ENCODE data around the gene KLK6. TPM values are rescaled to one million over a fixed set of nuclear protein-coding genes. Genes with fewer than 3 reads are reported as not detected.

The KLK6 gene
- total RNA-seq, 1 donor from 2014 or later, result not detected

DNA sequence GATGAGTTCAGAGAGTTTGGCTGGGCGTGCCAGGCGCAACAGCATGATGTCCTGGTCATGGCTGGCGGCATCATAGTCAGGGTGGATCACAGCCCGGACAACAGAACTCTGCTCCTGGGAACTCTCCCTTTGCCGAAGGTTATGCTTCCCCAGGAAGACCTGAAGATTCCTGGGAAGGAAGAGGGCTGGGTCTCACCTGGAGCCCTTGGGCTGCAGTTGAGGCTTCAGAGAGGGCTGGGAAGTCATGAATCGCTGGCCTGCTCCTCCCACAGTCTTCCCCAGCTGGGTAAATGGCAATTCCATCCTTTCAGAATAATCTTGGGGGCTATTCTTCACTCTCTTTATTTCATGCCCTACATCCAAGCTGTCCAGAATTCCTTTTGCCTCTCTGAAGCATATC lies 6.0 kb downstream of the KLK6 start:
- H3K27me3 Mint-ChIP-seq (ENCODE audit: low read depth), result peaks cover 4% of the 10 kb centered on the region
- H3K4me3 Mint-ChIP-seq (ENCODE audit: unreplicated experiment), result no peak overlapping the region
- H3K9me3 Mint-ChIP-seq (ENCODE audit: low read depth), result peaks cover 23% of the 10 kb centered on the region
- no peak overlapping the region for H3K27ac Mint-ChIP-seq (ENCODE audit: unreplicated experiment)
- no peak for DNase-seq (ENCODE audit: low spot score)
- H3K4me1 Mint-ChIP-seq (ENCODE audit: low read depth), result no peaks in the 10 kb centered on the region
- H3K36me3 Mint-ChIP-seq (ENCODE audit: low read depth), result peaks cover 3% of the 10 kb centered on the region
- TF ChIP-seq, protein P1, sequence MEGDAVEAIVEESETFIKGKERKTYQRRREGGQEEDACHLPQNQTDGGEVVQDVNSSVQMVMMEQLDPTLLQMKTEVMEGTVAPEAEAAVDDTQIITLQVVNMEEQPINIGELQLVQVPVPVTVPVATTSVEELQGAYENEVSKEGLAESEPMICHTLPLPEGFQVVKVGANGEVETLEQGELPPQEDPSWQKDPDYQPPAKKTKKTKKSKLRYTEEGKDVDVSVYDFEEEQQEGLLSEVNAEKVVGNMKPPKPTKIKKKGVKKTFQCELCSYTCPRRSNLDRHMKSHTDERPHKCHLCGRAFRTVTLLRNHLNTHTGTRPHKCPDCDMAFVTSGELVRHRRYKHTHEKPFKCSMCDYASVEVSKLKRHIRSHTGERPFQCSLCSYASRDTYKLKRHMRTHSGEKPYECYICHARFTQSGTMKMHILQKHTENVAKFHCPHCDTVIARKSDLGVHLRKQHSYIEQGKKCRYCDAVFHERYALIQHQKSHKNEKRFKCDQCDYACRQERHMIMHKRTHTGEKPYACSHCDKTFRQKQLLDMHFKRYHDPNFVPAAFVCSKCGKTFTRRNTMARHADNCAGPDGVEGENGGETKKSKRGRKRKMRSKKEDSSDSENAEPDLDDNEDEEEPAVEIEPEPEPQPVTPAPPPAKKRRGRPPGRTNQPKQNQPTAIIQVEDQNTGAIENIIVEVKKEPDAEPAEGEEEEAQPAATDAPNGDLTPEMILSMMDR (IDR thresholded peaks at IDR 0.05), result no peak

DNA sequence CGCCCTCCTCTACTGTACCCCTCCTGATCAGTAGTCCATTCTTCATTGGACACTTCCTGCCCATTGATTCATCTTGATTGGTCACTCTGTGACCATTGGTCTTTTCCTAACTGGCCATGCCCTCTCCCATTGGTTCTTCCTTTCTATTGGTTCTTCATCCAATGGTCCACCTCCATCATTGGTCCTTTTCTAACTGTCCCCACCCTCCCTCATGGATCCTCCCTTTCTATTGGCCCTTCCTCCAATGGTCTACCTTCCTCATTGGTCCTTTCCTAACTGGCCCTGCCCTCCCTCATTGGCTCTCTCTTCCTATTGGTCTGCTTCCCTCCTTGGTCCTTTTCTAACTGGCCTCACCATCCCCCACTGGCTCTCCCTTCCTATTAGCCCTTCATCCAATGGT lies 7.1 kb downstream of the KLK6 start:
- DNase-seq (ENCODE audit: low spot score), result no peak
- H3K27ac Mint-ChIP-seq (ENCODE audit: unreplicated experiment), result no peak overlapping the region
- no peak overlapping the region for H3K4me3 Mint-ChIP-seq (ENCODE audit: unreplicated experiment)
- no peaks in the 10 kb centered on the region for H3K27me3 Mint-ChIP-seq (ENCODE audit: low read depth)
- peaks cover 3% of the 10 kb centered on the region for H3K36me3 Mint-ChIP-seq (ENCODE audit: low read depth)
- H3K4me1 Mint-ChIP-seq (ENCODE audit: low read depth), result no peaks in the 10 kb centered on the region
- H3K9me3 Mint-ChIP-seq (ENCODE audit: low read depth), result peaks cover 23% of the 10 kb centered on the region
- TF ChIP-seq, protein P1 (IDR thresholded peaks at IDR 0.05), result no peak

DNA sequence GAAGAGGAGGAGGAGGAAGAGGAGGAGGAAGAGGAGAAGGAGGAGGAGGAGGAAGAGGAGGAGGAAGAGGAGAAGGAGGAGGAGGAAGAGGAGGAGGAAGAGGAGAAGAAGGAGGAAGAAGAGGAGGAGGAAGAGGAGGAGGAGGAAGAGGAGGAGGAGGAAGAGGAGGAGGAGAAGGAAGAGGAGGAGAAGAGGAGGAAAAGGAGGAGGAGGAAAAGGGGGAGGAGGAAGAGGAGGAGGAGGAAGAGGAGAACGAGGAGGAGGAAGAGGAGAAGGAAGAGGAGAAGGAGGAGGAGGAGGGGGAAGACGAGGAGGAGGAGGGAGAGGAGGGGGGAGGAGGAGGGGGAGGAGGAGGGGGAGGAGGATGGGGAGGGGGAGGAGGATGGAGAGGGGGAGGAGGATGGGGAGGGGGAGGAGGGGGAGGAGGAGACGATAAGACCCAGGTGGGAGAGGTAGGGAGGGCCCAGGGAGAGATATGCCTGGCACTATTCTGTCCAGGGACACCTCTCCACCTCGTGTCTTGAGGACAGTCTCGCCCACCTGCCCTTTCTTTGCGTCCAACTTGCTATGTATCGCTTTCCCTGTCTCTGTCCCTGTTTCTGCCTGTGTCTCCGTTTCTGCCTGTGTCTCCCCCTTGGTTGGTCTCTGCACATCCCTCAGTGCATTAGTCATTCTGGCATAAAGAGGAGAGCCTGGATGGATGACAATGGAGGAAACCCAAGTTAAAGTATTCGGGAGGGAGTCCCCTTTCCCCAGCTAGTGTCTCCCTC lies 9.5 kb downstream of the KLK6 start:
- H3K9me3 Mint-ChIP-seq (ENCODE audit: low read depth), result peaks cover 23% of the 10 kb centered on the region
- no peaks in the 10 kb centered on the region for H3K4me1 Mint-ChIP-seq (ENCODE audit: low read depth)
- no peak for DNase-seq (ENCODE audit: low spot score)
- TF ChIP-seq, protein P1 (IDR thresholded peaks at IDR 0.05), result no peak
- H3K4me3 Mint-ChIP-seq (ENCODE audit: unreplicated experiment), result no peak overlapping the region
- H3K27me3 Mint-ChIP-seq (ENCODE audit: low read depth), result no peaks in the 10 kb centered on the region
- peaks cover 3% of the 10 kb centered on the region for H3K36me3 Mint-ChIP-seq (ENCODE audit: low read depth)
- H3K27ac Mint-ChIP-seq (ENCODE audit: unreplicated experiment), result no peak overlapping the region

DNA sequence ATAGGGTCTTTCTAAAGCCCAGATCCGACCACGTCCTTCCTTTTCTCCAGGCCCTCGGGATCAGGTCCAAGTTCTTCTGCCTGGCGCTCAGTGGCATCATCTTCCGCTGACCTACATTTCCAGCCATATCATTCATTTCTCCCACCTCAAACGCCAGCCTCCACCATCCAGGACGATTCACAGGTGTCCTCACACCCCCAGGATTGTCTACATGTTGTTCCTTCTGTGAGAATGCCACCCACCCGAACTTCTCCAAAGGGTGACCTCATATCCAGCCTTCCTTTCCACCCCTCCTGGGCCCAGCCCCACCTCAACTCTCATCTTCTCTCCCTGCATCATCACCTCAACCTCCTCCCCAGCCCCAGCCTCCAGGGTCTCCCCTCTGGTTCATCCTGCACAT lies 11.8 kb downstream of the KLK6 start:
- no peaks in the 10 kb centered on the region for H3K4me1 Mint-ChIP-seq (ENCODE audit: low read depth)
- TF ChIP-seq, protein P1 (IDR thresholded peaks at IDR 0.05), result no peak
- peaks cover 3% of the 10 kb centered on the region for H3K36me3 Mint-ChIP-seq (ENCODE audit: low read depth)
- H3K4me3 Mint-ChIP-seq (ENCODE audit: unreplicated experiment), result no peak overlapping the region
- peaks cover 3% of the 10 kb centered on the region for H3K27me3 Mint-ChIP-seq (ENCODE audit: low read depth)
- no peak overlapping the region for H3K27ac Mint-ChIP-seq (ENCODE audit: unreplicated experiment)
- no peak for DNase-seq (ENCODE audit: low spot score)
- peaks cover 17% of the 10 kb centered on the region for H3K9me3 Mint-ChIP-seq (ENCODE audit: low read depth)

DNA sequence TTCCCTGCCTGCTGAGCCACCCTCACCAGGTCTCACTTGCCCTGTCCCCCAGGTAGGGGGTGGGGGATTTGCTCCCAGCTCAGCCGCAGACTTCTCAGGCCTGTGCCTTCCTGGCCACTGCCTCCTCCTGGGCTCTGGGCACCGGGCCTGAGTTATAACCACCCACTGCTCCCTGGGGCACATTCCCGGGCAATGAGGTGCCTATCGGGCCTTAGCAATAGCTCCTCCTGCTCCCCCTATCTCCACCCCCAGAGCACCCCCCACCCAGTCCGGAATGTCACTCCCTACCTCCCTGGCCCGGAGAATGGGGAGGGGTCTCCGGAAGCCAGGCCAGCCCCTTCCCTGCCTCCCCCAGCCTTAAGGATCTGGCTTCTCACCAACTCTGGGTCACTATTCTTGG lies 16.5 kb downstream of the KLK6 start, which contains the start of gene KLK5:
TSS of gene KLK5 (minus strand) at position 129 of the 400 bp plus-strand sequence. CDS start 381 bp downstream, outside the sequence.
- no peaks in the 10 kb centered on the region for H3K36me3 Mint-ChIP-seq (ENCODE audit: low read depth)
- H3K4me3 Mint-ChIP-seq (ENCODE audit: unreplicated experiment), result no peak within 1 kb of the TSS
- no peaks in the 10 kb centered on the region for H3K9me3 Mint-ChIP-seq (ENCODE audit: low read depth)
- no peak within 1 kb of the TSS for H3K27ac Mint-ChIP-seq (ENCODE audit: unreplicated experiment)
- peaks cover 3% of the 10 kb centered on the region for H3K27me3 Mint-ChIP-seq (ENCODE audit: low read depth)
- DNase-seq (ENCODE audit: low spot score), result no peak
- TF ChIP-seq, protein P1 (IDR thresholded peaks at IDR 0.05), result no peak
- H3K4me1 Mint-ChIP-seq (ENCODE audit: low read depth), result no peaks in the 10 kb centered on the region
